Breast epithelium (tissue), 4 donors: ENCODE results near the gene IHH. TPM values are rescaled to one million over a fixed set of nuclear protein-coding genes. Genes with fewer than 3 reads are reported as not detected.
A peak's percentile ranks its signal among the peaks of the same experiment; 100 is the strongest.

ENCODE experiments used
- DNase-seq, 2 donors: peaks; one replicate each; pipeline ENCODE4 v3.0.0-alpha.2; 2019; ENCODE audit warnings: low spot score in 2 of 2
- H3K27ac ChIP-seq, 2 donors: fragments of 200-600 bp; sonication (generic) in 1 of 2; one replicate each; pipeline ENCODE4 v1.5.1; 2016 to 2019; ENCODE audit warnings: mild to moderate bottlenecking in 1 of 2
- H3K27me3 ChIP-seq, 2 donors: fragments of 200-600 bp; sonication (generic) in 1 of 2; one replicate each; pipeline versions ENCODE4 v1.5.1 to v1.6.0; 2017 to 2019; ENCODE audit warnings: control low read depth in 1 of 2, mild to moderate bottlenecking in 1 of 2
- H3K36me3 ChIP-seq: fragments of 200-600 bp; one replicate; pipeline ENCODE4 v1.5.1; 2019
- H3K4me1 ChIP-seq, 2 donors: fragments of 200-600 bp; sonication (generic); one replicate each; pipeline ENCODE4 v1.5.1; 2016 to 2019; ENCODE audit warnings: control low read depth in 1 of 2
- H3K4me3 ChIP-seq, 3 donors: fragments of 200-600 bp; sonication (generic); 1 replicate in 2 of 3; 2 replicates in 1 of 3; pipeline ENCODE4 v1.5.1; 2016 to 2019; ENCODE audit warnings: mild to moderate bottlenecking in 3 of 3, moderate library complexity in 2 of 3
- H3K9me3 ChIP-seq, 2 donors: fragments of 200-600 bp; sonication (generic) in 1 of 2; one replicate each; pipeline ENCODE4 v1.5.1; 2016 to 2019; ENCODE audit warnings: control low read depth in 1 of 2
- CTCF ChIP-seq, 3 donors: fragments of 450-650 bp; IDR thresholded peaks; one replicate each; pipeline ENCODE4 v1.5.1; 2016 to 2017; ENCODE audit warnings: antibody characterized with exemption in 3 of 3, mild to moderate bottlenecking in 3 of 3, moderate library complexity in 3 of 3
- POLR2A ChIP-seq: fragments of 450-650 bp; IDR thresholded peaks from one replicate; pipeline ENCODE4 v1.6.1; 2016; ENCODE audit warnings: antibody characterized with exemption, mild to moderate bottlenecking, moderate library complexity
- POLR2AphosphoS5 ChIP-seq, 3 donors: sonication (generic); formaldehyde crosslinking; IDR thresholded peaks; one replicate each; pipeline ENCODE4 v1.6.1; 2017; ENCODE audit warnings: antibody characterized with exemption in 3 of 3
- intact Hi-C: fragments of 100-400 bp; cut with DNase I; formaldehyde crosslinking; loops from one replicate; pipeline ENCODE4 v1.15.1; 2023; ENCODE audit warnings: low total_unique reads
- total RNA-seq, 3 donors: library from RNA; depleted of rRNA; stranded (reverse); fragments of >200 nt; gene quantifications; one replicate each; pipeline ENCODE4 v1.1.0, GENCODE V29; 2016

Gene IHH
- total RNA-seq, 3 donors from 2014 or later = 0.16 to 0.66 TPM; not detected in 1

- no peak for TF ChIP-seq POLR2AphosphoS5 (IDR thresholded peaks at IDR 0.05)
- Histone ChIP-seq H3K36me3 (no peaks in the 10 kb centered on the region), H3K4me3 (peak overlapping the region in 2 of 3 donors; percentile 26 to 60), H3K9me3 (no peaks in the 10 kb centered on the region), H3K27me3 (peaks cover 3 to 91% of the 10 kb centered on the region in 2 donors), H3K27ac (no peak overlapping the region), H3K4me1 (peaks cover 4 to 26% of the 10 kb centered on the region in 2 donors)
- DNase-seq = no peak
- intact Hi-C loops = no loop called here
Measured at GRCh38 chr2:219059725-219060682, 717 bp downstream of the IHH start.

GRCh38 chr2:219059375-219059724 is 1.4 kb downstream of the IHH start:
- Histone ChIP-seq H3K36me3 (no peaks in the 10 kb centered on the region), H3K4me1 (peaks cover 4 to 26% of the 10 kb centered on the region in 2 donors), H3K9me3 (no peaks in the 10 kb centered on the region), H3K4me3 (peak overlapping the region in 1 of 3 donors; percentile 60), H3K27me3 (peaks cover 3 to 96% of the 10 kb centered on the region in 2 donors), H3K27ac (no peak overlapping the region)
- DNase-seq = no peak
- intact Hi-C loops = no loop called here
- no peak for TF ChIP-seq POLR2A
- TF ChIP-seq POLR2AphosphoS5 (IDR thresholded peaks at IDR 0.05) = no peak
- TF ChIP-seq CTCF (IDR thresholded peaks at IDR 0.05) = no peak

GRCh38 chr2:219058541-219059374 is 2.0 kb downstream of the IHH start:
- peaks cover 3 to 90% of the 10 kb centered on the region in 2 donors for H3K27me3 ChIP-seq
- no peak for DNase-seq
- H3K9me3 ChIP-seq = no peaks in the 10 kb centered on the region
- peak overlapping the region in 1 of 3 donors; percentile 60 for H3K4me3 ChIP-seq
- H3K36me3 ChIP-seq = no peaks in the 10 kb centered on the region
- intact Hi-C loops = no loop called here
- no peak overlapping the region for H3K27ac ChIP-seq
- TF ChIP-seq POLR2AphosphoS5 (IDR thresholded peaks at IDR 0.05) = no peak
- no peak for TF ChIP-seq POLR2A
- TF ChIP-seq CTCF (IDR thresholded peaks at IDR 0.05) = no peak
- peaks cover 4 to 26% of the 10 kb centered on the region in 2 donors for H3K4me1 ChIP-seq

GRCh38 chr2:219057709-219058540 is 2.8 kb downstream of the IHH start:
- Histone ChIP-seq H3K36me3 (no peaks in the 10 kb centered on the region), H3K4me1 (peaks cover 4 to 26% of the 10 kb centered on the region in 2 donors), H3K4me3 (peak overlapping the region in 1 of 3 donors; percentile 51), H3K9me3 (no peaks in the 10 kb centered on the region), H3K27me3 (peaks cover 3 to 82% of the 10 kb centered on the region in 2 donors), H3K27ac (no peak overlapping the region)
- TF ChIP-seq POLR2AphosphoS5 (IDR thresholded peaks at IDR 0.05) (no peak), POLR2A (no peak), CTCF (IDR thresholded peaks at IDR 0.05) (peak in 2 of 3 donors; percentile 54 to 73)
- DNase-seq = no peak
- intact Hi-C loops = no loop called here
